Endothelial cell of umbilical vein (primary cell): Measurements from ENCODE around the gene HOXB3. TPM values are rescaled to one million over a fixed set of nuclear protein-coding genes. Genes with fewer than 3 reads are reported as not detected.

Experiments used
- BruUV-seq: library from RNA; stranded (reverse); fragments of 400-500 nt; replicated peaks from 2 replicates; lab custom pipeline; 2021; lab: Mats Ljungman, UMichigan
- CTCF ChIA-PET: fragments of 300-600, 350-600 bp; sonication (Branson Sonifier 250); formaldehyde crosslinking; loops from one replicate; lab custom pipeline; 2021; ENCODE audit warnings: antibody characterized with exemption, inconsistent platforms; lab: Charles Lee
- POLR2A ChIA-PET: fragments of 300-600, 350-600 bp; sonication (Branson Sonifier 250); formaldehyde crosslinking; loops from one replicate; lab custom pipeline; 2021; ENCODE audit warnings: antibody characterized with exemption, inconsistent platforms; lab: Charles Lee
- DNase-seq: peaks from one replicate; pipeline ENCODE4 v3.0.0-alpha.2; 2011; ENCODE audit warnings: low read depth, low spot score
- FAIRE-seq: peaks from 2 replicates; lab custom pipeline; 2011; peaks lifted over from hg19 to GRCh38; lab: Jason Lieb, UNC
- H2AFZ ChIP-seq: 2 replicates; pipeline ENCODE4 v1.6.0; 2012; ENCODE audit warnings: low read depth, low read length, control low read depth, inconsistent platforms
- H3K27ac ChIP-seq: 2 replicates; pipeline ENCODE4 v1.5.1; 2011; ENCODE audit warnings: low read depth, mild to moderate bottlenecking, control low read depth, low read length, moderate library complexity; ENCODE audit not compliant: insufficient read depth
- H3K27me3 ChIP-seq, 2 experiments: 2 replicates each; pipeline versions ENCODE4 v1.6.0 to v1.6.1; 2011; ENCODE audit warnings: low read length in 2 of 2, mixed read lengths in 1 of 2; ENCODE audit not compliant: control insufficient read depth in 2 of 2, insufficient read depth in 2 of 2
- H3K36me3 ChIP-seq, 2 experiments: 2 replicates in 1 of 2; 3 replicates in 1 of 2; pipeline ENCODE4 v1.5.1; 2011; ENCODE audit warnings: low read length in 2 of 2, mild to moderate bottlenecking in 1 of 2, moderate library complexity in 1 of 2; ENCODE audit not compliant: control insufficient read depth in 2 of 2, insufficient read depth in 2 of 2; ENCODE audit errors: extremely low read depth in 1 of 2
- H3K4me1 ChIP-seq: 3 replicates; pipeline ENCODE4 v1.5.1; 2011; ENCODE audit warnings: mild to moderate bottlenecking, low read length; ENCODE audit not compliant: control insufficient read depth, insufficient read depth; ENCODE audit errors: extremely low read depth
- H3K4me2 ChIP-seq: 2 replicates; pipeline ENCODE4 v1.6.1; 2011; ENCODE audit warnings: low read length, control low read depth, mixed read lengths; ENCODE audit not compliant: insufficient read depth
- H3K4me3 ChIP-seq, 3 experiments: fragments of 200-600 bp in 1 of 3; sonication (generic), shearing (Covaris generic) in 1 of 3; replicated peaks in 1 of 3; 2 replicates each; pipeline ENCODE4 v1.5.1; 2011 to 2016; ENCODE audit warnings: control low read depth in 3 of 3, low read length in 3 of 3, mild to moderate bottlenecking in 2 of 3, inconsistent platforms in 1 of 3, low read depth in 1 of 3, moderate library complexity in 1 of 3; ENCODE audit not compliant: insufficient read depth in 1 of 3
- H3K79me2 ChIP-seq: 2 replicates; pipeline ENCODE4 v1.6.0; 2012; ENCODE audit warnings: low read length, inconsistent platforms; ENCODE audit not compliant: control insufficient read depth, insufficient read depth
- H3K9ac ChIP-seq: replicated peaks from 2 replicates; pipeline ENCODE3; 2011; ENCODE audit warnings: low read length, control low read depth; ENCODE audit not compliant: insufficient read depth; ENCODE audit errors: extremely low read depth
- H3K9me1 ChIP-seq: replicated peaks from 3 replicates; pipeline ENCODE4 v1.6.0; 2011; ENCODE audit warnings: mild to moderate bottlenecking, low read length; ENCODE audit not compliant: control insufficient read depth, insufficient read depth; ENCODE audit errors: extremely low read depth
- H3K9me3 ChIP-seq: replicated peaks from 2 replicates; pipeline ENCODE4 v1.5.1; 2012; ENCODE audit warnings: low read length, inconsistent platforms; ENCODE audit not compliant: control insufficient read depth, insufficient read depth
- H4K20me1 ChIP-seq: replicated peaks from 2 replicates; pipeline ENCODE3; 2011; ENCODE audit warnings: mild to moderate bottlenecking, low read length; ENCODE audit not compliant: control insufficient read depth, insufficient read depth; ENCODE audit errors: extremely low read depth
- EZH2 ChIP-seq: IDR thresholded peaks from 2 replicates; pipeline ENCODE4 v1.6.1; 2012; ENCODE audit warnings: borderline replicate concordance, low read depth, mild to moderate bottlenecking, moderate library complexity, low read length, inconsistent platforms; ENCODE audit not compliant: severe bottlenecking
- FOS ChIP-seq: IDR thresholded peaks from 2 replicates; pipeline ENCODE4 v1.6.1; 2011; ENCODE audit warnings: mild to moderate bottlenecking, low read length, moderate library complexity, borderline replicate concordance; ENCODE audit not compliant: insufficient read depth
- GATA2 ChIP-seq: IDR thresholded peaks from 2 replicates; pipeline ENCODE4 v1.7.0; 2011; ENCODE audit warnings: low read depth, mild to moderate bottlenecking, moderate library complexity, mixed read lengths, low read length; ENCODE audit not compliant: insufficient read length, insufficient read depth
- JUN ChIP-seq: IDR thresholded peaks from 2 replicates; pipeline ENCODE4 v1.6.1; 2011; ENCODE audit warnings: borderline replicate concordance, low read depth; ENCODE audit not compliant: insufficient read length, insufficient read depth
- MYC ChIP-seq: IDR thresholded peaks from one replicate; pipeline ENCODE4 v1.6.1; 2011; ENCODE audit warnings: mild to moderate bottlenecking, low read depth, low read length
- POLR2A ChIP-seq: IDR thresholded peaks from 2 replicates; pipeline ENCODE4 v1.6.1; 2012; ENCODE audit warnings: low read depth, mild to moderate bottlenecking, control low read depth, low read length
- POLR2AphosphoS5 ChIP-seq: IDR thresholded peaks from 2 replicates; pipeline ENCODE4 v1.6.1; 2012; ENCODE audit warnings: low read depth, mild to moderate bottlenecking, control low read depth, low read length, moderate library complexity; ENCODE audit not compliant: insufficient read depth
- dilution Hi-C: fragments of 300-500 bp; cut with MboI; formaldehyde crosslinking; loops from one replicate; pipeline ENCODE4 v1.15.0; 2019; ENCODE audit warnings: low sequenced_read_pairs; ENCODE audit not compliant: extremely low pct_ligation_motif_present
- intact Hi-C: fragments of 100-400 bp; cut with micrococcal nuclease; formaldehyde crosslinking; loops from one replicate; pipeline ENCODE4 v1.10.0; 2022
- polyA plus RNA-seq, 4 experiments: library from polyadenylated mRNA; depleted of rRNA in 3 of 4; stranded (reverse) in 3 of 4; unstranded in 1 of 4; fragments of >200 nt; gene quantifications; 2 replicates each; pipeline versions ENCODE4 v1.2.1 to v1.2.3, GENCODE V29; 2011 to 2012; ENCODE audit warnings: missing spikeins in 1 of 4
- total RNA-seq: library from RNA; stranded (reverse); gene quantifications from 2 replicates; pipeline ENCODE4 v1.2.3, GENCODE V29; 2021
- TF ChIP-seq, protein P1 (sequence below): IDR thresholded peaks from 2 replicates; pipeline ENCODE4 v1.6.1; 2011; ENCODE audit not compliant: insufficient read depth, insufficient read length
- TF ChIP-seq, protein P2 (sequence below), 2 donors: IDR thresholded peaks; 1 replicate in 1 of 2; 2 replicates in 1 of 2; pipeline ENCODE4 v1.5.1; 2011; ENCODE audit warnings: low read length in 2 of 2, mild to moderate bottlenecking in 2 of 2, moderate library complexity in 2 of 2, control low read depth in 1 of 2, inconsistent platforms in 1 of 2, low read depth in 1 of 2; ENCODE audit not compliant: insufficient read depth in 1 of 2; ENCODE audit errors: extremely low read depth in 1 of 2

HOXB3 gene
- total and polyA plus RNA-seq, 2 donors (not counting 3 experiments of a cell fraction or from before 2014, with no cell fraction given): 29.6 to 56.6 TPM

DNA sequence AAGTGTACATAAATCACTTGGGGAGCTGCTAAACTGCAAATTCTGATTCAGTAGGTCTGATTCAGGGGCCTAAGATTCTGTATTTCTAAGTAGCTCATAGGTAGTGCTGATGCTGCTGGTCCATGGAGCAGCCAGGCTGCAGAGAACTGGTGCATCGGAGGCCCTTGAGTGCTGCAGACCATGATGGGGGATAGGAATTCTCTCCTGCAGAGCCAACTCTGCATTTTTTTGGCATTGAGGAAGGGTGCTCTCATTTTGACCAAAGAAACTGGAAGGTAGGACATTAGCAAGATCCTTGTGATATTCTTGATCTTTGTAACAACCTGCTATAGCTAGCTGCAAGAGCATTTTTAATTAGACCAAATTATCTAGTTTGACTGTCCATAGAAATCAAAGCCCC lies 49.8 kb downstream of the HOXB3 start:
- H3K4me3 ChIP-seq: no peak overlapping the region
- intact Hi-C loops: no loop called here
- no peak overlapping the region for H3K27ac ChIP-seq
- CTCF ChIA-PET: interaction anchor here (1.1 to 3.9 kb wide), 2 partner anchors 34 to 204 kb away, joined by 3 to 14 read pairs; no protein-coding TSS in a partner anchor
- no peaks in the 10 kb centered on the region for H4K20me1 ChIP-seq
- DNase-seq: no peak
- H3K9me3 ChIP-seq: no peaks in the 10 kb centered on the region
- no peaks in the 10 kb centered on the region for H3K27me3 ChIP-seq
- H3K9ac ChIP-seq: no peak overlapping the region
- H3K4me2 ChIP-seq: no peak overlapping the region
- POLR2A ChIA-PET: interaction anchor here (1.0 kb wide), 1 partner anchor 252 kb away, joined by 3 read pairs; no protein-coding TSS in a partner anchor
- no peak for TF ChIP-seq MYC
- no peaks in the 10 kb centered on the region for H3K36me3 ChIP-seq
- dilution Hi-C loops: no loop called here
- peaks cover 35% of the 10 kb centered on the region for H3K79me2 ChIP-seq
- FAIRE-seq: peak; percentile 50
- peaks cover 12% of the 10 kb centered on the region for H3K4me1 ChIP-seq
- no TSS peak for BruUV-seq
- no peaks in the 10 kb centered on the region for H3K9me1 ChIP-seq
- no peak overlapping the region for H2AFZ ChIP-seq

DNA sequence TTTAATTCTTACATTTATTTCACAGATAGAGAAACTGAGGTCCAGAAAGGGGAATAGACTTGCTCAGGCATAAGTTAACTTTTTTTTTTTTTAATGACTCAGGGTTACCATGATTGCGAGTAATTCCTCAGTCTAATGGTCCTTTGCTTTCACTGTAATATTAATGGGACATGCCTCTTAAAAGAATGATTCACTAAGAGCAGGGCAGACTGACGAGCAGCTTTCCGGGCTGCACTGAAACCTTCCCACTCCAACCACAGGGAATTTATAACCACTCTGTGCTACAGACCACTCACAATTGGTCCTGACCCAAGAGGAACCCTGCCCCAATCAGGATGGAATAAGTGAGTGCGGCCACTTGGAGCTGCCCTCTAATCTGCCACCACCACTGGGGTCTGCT lies 50.9 kb downstream of the HOXB3 start:
- H3K9me1 ChIP-seq: no peaks in the 10 kb centered on the region
- H3K36me3 ChIP-seq: no peaks in the 10 kb centered on the region
- DNase-seq (no peak), FAIRE-seq (no peak)
- H3K27ac ChIP-seq: no peak overlapping the region
- CTCF ChIA-PET: interaction anchor here (0.7 to 3.9 kb wide), 3 partner anchors 33 to 231 kb away, joined by 3 to 14 read pairs (median 3); no protein-coding TSS in a partner anchor
- no peak for TF ChIP-seq POLR2A
- no peak for TF ChIP-seq MYC
- TF ChIP-seq, protein P1, sequence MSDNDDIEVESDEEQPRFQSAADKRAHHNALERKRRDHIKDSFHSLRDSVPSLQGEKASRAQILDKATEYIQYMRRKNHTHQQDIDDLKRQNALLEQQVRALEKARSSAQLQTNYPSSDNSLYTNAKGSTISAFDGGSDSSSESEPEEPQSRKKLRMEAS: no peak
- no peak for TF ChIP-seq GATA2
- TF ChIP-seq, protein P2, sequence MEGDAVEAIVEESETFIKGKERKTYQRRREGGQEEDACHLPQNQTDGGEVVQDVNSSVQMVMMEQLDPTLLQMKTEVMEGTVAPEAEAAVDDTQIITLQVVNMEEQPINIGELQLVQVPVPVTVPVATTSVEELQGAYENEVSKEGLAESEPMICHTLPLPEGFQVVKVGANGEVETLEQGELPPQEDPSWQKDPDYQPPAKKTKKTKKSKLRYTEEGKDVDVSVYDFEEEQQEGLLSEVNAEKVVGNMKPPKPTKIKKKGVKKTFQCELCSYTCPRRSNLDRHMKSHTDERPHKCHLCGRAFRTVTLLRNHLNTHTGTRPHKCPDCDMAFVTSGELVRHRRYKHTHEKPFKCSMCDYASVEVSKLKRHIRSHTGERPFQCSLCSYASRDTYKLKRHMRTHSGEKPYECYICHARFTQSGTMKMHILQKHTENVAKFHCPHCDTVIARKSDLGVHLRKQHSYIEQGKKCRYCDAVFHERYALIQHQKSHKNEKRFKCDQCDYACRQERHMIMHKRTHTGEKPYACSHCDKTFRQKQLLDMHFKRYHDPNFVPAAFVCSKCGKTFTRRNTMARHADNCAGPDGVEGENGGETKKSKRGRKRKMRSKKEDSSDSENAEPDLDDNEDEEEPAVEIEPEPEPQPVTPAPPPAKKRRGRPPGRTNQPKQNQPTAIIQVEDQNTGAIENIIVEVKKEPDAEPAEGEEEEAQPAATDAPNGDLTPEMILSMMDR (IDR thresholded peaks at IDR 0.05; ENCODE audit: extremely low read depth in 1 of 2, insufficient read depth in 1 of 2, low read depth in 1 of 2, low read length in 2 of 2): no peak
- TF ChIP-seq EZH2: no peak
- TF ChIP-seq POLR2AphosphoS5: no peak
- no peak for TF ChIP-seq JUN
- TF ChIP-seq FOS: no peak
- dilution Hi-C loops: no loop called here
- H3K79me2 ChIP-seq: peaks cover 29% of the 10 kb centered on the region
- H3K9me3 ChIP-seq: no peaks in the 10 kb centered on the region
- H3K27me3 ChIP-seq: no peaks in the 10 kb centered on the region
- intact Hi-C loops: no loop called here
- H3K4me2 ChIP-seq: no peak overlapping the region
- H2AFZ ChIP-seq: no peak overlapping the region
- no TSS peak for BruUV-seq
- no peak overlapping the region for H3K4me3 ChIP-seq
- no peaks in the 10 kb centered on the region for H4K20me1 ChIP-seq
- POLR2A ChIA-PET: no interaction called here
- H3K4me1 ChIP-seq: peaks cover 8% of the 10 kb centered on the region
- H3K9ac ChIP-seq: no peak overlapping the region
